T-helper 2 cell treated with Interferon-gamma antibody and Interleukin-4, amounts not matched to agents 100 ng/mL and 5 ng/mL, for 36 hours (primary cell): Measurements from ENCODE around the gene DHRS4L2. TPM values are rescaled to one million over a fixed set of nuclear protein-coding genes. Genes with fewer than 3 reads are reported as not detected.
"Not testable (repeated sequence)": the region's sequence is repeated elsewhere in the genome, so short reads cannot be mapped to it uniquely, and the experiment has no call there.

ENCODE experiments used
- intact Hi-C: fragments of 100-400 bp; cut with micrococcal nuclease; formaldehyde crosslinking; loops from one replicate; pipeline ENCODE4 v1.15.1; 2023
- total RNA-seq: library from RNA; stranded (reverse); gene quantifications from 2 replicates; pipeline ENCODE4 v1.2.3, GENCODE V29; 2022

DHRS4L2 gene
- total RNA-seq, 1 donor from 2014 or later, result 27.5 TPM

- intact Hi-C loops, result not testable (repeated sequence)
Measured at GRCh38 chr14:23970283-23970659, 18.5 kb upstream of the DHRS4L2 start.

- intact Hi-C loops, result not testable (repeated sequence)
Measured at GRCh38 chr14:23973178-23973577, 15.6 kb upstream of the DHRS4L2 start.

DNA sequence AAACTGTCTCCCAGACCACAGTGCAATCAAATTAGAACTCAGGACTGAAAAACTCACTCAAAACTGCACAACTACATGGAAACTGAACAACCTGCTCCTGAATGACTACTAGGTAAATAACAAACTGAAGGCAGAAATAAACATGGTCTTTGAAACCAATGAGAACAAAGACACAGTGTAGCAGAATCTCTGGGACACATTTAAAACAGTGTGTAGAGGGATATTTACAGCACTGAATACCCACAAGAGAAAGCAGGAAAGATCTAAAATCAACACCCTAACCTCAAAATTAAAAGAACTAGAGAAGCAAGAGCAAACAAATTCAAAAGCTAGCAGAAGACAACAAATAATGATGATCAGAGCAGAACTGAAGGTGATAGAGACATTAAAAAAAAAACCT lies 14.7 kb upstream of the DHRS4L2 start:
- intact Hi-C loops, result loop anchor here (1.0 kb wide), 1 partner anchor 40 kb away; no protein-coding TSS in a partner anchor

- intact Hi-C loops, result not testable (repeated sequence)
Measured at GRCh38 chr14:23977208-23977607, 11.5 kb upstream of the DHRS4L2 start.

- intact Hi-C loops, result not testable (repeated sequence)
Measured at GRCh38 chr14:23981951-23982813, 6.5 kb upstream of the DHRS4L2 start.

- intact Hi-C loops, result loop anchor here (5.0 kb wide), 2 partner anchors 52 to 107 kb away; partner anchors contain the start of gene PCK2
Measured at GRCh38 chr14:23984891-23985602, 3.7 kb upstream of the DHRS4L2 start.

GRCh38 chr14:23988223-23988606 lies 514 bp upstream of the DHRS4L2 start:
- intact Hi-C loops, result loop anchor here (5.0 kb wide), 2 partner anchors 49 to 104 kb away; partner anchors contain the start of gene PCK2

DNA sequence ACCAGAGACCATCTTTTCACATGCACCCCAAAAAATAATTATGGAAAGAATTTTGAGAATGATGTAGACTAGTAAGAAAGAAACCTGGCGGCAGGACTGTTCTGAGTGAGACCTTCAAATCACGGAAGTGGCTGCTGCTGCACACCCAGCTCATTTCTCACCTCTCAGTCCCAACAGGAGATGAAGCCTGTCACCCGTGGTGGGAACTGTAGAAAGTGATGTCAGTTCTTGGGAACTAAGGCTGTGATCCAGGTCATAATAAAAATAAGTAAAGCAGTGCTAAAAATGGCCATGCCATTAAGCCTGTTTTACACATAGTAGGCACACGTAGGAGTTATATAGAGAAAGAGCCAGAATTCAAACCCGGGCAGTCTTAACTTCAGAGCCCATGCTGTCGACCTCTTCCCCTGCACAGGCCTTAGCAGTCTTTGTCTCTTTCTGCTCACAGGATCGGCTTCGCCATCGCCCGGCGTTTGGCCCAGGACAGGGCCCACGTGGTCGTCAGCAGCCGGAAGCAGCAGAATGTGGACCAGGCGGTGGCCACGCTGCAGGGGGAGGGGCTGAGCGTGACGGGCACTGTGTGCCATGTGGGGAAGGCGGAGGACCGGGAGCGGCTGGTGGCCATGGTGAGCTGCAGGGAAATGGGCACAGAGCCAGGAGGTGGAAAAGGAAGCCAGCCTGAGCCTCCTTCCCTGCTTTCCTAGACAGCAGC lies 1.2 kb downstream of the DHRS4L2 start:
- intact Hi-C loops, result loop anchor here (5.0 kb wide), 2 partner anchors 47 to 102 kb away; partner anchors contain the start of gene PCK2

DNA sequence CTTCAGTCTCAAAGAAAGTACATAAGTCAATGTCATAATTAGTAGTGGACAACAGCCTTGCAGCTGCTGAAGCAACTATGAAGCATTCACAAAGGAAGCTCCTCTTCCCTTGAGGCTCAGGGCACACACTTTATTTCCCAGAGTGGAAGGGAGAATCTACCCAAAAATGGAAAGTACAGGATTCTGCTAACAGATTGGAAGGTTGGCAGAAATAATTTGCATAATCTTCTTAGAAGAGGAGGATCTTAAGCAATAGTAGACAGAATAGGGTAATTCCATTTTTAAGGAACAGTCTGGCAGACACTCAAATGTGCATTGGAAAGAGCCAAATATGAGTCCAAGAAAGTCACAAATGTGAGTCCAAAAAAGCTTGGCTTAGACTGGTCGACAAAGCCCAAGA lies 2.2 kb downstream of the DHRS4L2 start:
- intact Hi-C loops, result not testable (repeated sequence)

GRCh38 chr14:23993042-23993441 lies 4.3 kb downstream of the DHRS4L2 start:
- intact Hi-C loops, result not testable (repeated sequence)

- intact Hi-C loops, result not testable (repeated sequence)
Measured at GRCh38 chr14:23996009-23996408, 7.3 kb downstream of the DHRS4L2 start.

DNA sequence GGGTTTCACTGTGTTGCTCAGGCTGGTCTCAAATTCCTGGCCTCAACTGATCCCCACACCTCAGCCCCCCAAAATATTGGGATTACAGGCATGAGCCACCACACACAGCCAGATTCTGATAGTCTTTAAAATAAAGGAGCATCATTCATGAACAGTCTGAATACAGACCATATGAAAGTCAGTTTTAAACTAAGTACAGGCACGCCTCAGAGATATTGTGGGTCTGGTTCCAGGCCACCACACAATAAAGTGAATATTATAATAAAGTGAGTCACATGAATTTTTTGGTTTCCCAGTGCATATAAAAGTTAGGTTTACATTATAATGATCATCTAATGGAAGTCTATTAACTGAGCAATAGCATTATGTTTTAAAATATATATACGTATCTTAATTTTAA lies 8.1 kb downstream of the DHRS4L2 start:
- intact Hi-C loops, result not testable (repeated sequence)

DNA sequence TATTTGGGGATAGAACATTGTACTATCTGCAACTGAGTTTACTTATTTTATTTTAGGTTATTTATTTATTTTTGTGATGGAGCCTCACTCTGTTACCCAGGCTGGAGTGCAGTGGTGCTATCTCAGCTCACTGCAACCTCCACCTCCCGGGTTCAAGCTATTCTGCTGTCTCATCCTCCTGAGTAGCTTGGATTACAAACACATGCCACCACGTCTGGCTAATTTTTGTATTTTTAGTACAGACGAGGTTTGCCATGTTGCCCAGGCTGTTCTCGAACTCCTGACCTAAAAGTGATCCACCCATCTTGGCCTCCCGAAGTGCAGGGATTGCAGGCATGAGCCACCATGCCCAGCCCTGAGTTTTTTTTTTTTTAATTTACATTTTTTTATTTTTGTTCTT lies 10.9 kb downstream of the DHRS4L2 start:
- intact Hi-C loops, result not testable (repeated sequence)

DNA sequence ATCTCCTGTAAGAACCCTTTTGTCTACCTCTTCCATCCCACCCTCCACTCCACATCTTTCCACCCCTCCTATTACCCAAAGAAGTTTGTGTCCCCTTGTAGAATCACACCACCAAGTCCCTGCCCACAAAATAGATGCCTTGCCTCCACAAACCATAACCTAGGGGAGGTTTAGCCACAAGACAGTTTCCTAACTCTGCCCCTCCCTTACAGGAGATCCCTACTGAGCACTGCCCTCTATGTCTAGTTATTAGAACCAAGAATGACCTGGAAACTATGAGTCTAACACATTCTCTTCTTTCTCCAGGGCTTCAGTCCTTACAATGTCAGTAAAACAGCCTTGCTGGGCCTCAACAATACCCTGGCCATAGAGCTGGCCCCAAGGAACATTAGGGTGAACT lies 12.3 kb downstream of the DHRS4L2 start:
- intact Hi-C loops, result not testable (repeated sequence)

DNA sequence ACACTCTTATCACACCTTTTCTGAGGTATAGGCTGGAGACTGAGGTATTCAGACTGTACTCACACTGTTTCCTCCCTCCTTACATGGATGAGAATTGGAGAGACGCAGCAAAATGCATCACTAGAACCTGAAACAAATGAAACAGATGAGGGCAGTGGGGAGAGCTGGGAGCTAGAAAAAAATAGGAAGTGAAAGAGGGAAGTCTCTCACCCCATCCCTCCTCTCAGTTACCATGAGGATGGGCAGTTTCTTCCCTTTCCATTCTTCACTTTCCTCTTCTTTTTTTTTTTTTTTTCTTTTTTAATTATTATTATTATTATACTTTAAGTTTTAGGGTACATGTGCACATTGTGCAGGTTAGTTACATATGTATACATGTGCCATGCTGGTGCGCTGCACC lies 12.9 kb downstream of the DHRS4L2 start:
- intact Hi-C loops, result not testable (repeated sequence)

- intact Hi-C loops, result not testable (repeated sequence)
Measured at GRCh38 chr14:24006471-24006816, 17.7 kb downstream of the DHRS4L2 start.

DNA sequence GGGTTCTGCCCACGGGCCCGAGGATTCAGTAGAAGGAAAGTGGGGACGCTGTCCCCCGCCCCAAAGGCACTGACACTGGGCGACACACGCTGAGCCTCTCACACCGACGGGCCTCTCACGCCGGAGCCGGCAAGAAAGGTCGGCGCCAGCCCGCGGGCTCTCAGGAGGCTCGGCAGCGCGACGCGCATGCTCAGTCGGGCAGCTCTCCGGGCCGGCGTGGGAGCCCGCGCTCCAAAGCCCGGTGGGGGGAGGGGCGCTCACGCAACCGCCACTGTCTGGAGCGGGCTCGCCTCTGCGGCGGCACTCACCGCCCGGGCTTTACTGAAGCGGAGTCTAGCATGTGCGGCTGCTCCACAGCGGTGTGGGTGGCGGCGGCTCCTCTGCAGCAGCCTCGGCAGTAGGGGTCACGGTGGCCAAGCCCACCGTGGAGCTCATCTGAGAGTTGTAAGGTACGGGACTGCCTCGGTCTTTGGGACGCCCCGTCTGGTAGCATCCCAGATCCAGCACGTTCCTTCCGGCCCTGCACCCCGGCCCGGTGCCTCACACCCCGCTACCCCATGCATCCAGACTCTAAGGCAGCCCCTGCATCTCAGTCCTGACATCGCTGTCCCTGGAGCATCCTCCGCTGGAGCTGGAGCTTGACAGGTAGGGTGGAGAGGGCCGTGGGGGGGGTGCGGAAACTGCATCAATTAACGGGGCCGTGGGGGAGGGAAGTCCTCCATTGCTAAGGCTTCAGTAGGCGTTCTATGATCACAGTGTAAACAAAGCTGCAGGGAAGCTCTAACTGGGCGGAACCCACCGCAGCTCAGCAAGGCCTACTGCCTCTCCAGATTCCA lies 18.3 kb downstream of the DHRS4L2 start:
- intact Hi-C loops, result not testable (repeated sequence)

DNA sequence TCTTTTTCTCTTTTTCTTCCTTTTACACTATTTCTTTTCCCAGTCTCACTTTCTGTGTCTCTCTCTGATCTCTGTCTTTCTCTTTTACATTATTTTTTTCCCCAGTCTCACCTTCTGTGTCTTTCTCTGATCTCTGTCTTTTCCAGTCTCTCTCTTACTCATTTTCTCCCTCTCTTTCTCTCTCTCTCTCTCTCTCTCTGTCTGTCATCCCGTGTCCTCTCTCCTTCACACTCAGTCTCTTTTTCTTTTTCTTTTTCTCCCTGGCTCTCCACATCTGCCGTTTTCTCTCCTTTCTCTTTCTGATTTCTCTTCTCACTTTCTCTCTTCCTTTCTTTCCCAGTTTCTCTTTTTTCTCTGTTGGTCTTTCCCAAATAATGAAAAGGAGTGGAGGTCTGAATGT lies 22.3 kb downstream of the DHRS4L2 start:
- intact Hi-C loops, result loop anchor here (5.0 to 10.0 kb wide), 2 partner anchors 46 to 324 kb away; partner anchors contain the start of genes ADCY4 and RIPK3

GRCh38 chr14:24012726-24013273 lies 24.1 kb downstream of the DHRS4L2 start:
- intact Hi-C loops, result loop anchor here (5.0 to 10.0 kb wide), 2 partner anchors 45 to 322 kb away; partner anchors contain the start of genes ADCY4 and RIPK3
